Vagina (tissue), 2 donors: ENCODE results near the gene GPR34.

ENCODE experiments used
- CTCF ChIP-seq, 3 experiments: fragments of 450-650 bp in 2 of 3; fragments of 200-600 bp in 1 of 3; sonication (generic) in 1 of 3; IDR thresholded peaks; one replicate each; pipeline ENCODE4 v1.5.1; 2017 to 2019; ENCODE audit warnings: antibody characterized with exemption in 3 of 3, mild to moderate bottlenecking in 2 of 3, moderate library complexity in 2 of 3
- POLR2A ChIP-seq, 2 donors: fragments of 450-650 bp; IDR thresholded peaks; one replicate each; pipeline ENCODE4 v1.6.1; 2017; ENCODE audit warnings: antibody characterized with exemption in 2 of 2, mild to moderate bottlenecking in 2 of 2, moderate library complexity in 2 of 2
- POLR2AphosphoS5 ChIP-seq, 2 donors: sonication (generic); formaldehyde crosslinking; IDR thresholded peaks; one replicate each; pipeline ENCODE4 v1.9.0; 2017; ENCODE audit warnings: antibody characterized with exemption in 2 of 2, mild to moderate bottlenecking in 2 of 2, low read depth in 1 of 2; ENCODE audit not compliant: insufficient read depth in 1 of 2

GRCh38 chrX:41739871-41740270 is 51.1 kb downstream of the GPR34 start:
- TF ChIP-seq CTCF (IDR thresholded peaks at IDR 0.05) (no peak), POLR2AphosphoS5 (IDR thresholded peaks at IDR 0.05; ENCODE audit: insufficient read depth in 1 of 2, low read depth in 1 of 2) (no peak), POLR2A (IDR thresholded peaks at IDR 0.05) (no peak)
